Kidney (tissue), 14 donors: ENCODE measurements around the gene WDR38. TPM values are rescaled to one million over a fixed set of nuclear protein-coding genes. Genes with fewer than 3 reads are reported as not detected.

ENCODE experiments used
- DNase-seq, 5 donors: peaks; one replicate each; pipeline ENCODE4 v3.0.0-alpha.2; 2013 to 2020
- FAIRE-seq: peaks from 2 replicates; lab custom pipeline; 2012; peaks lifted over from hg19 to GRCh38; lab: Jason Lieb, UNC
- H3K27ac ChIP-seq, 2 donors: one replicate each; pipeline ENCODE4 v1.7.0; 2013; ENCODE audit warnings: low read depth in 2 of 2, low read length in 2 of 2, inconsistent platforms in 1 of 2
- H3K27me3 ChIP-seq: one replicate; pipeline ENCODE4 v1.7.1; 2013; ENCODE audit warnings: low read length, inconsistent platforms; ENCODE audit not compliant: control insufficient read depth, insufficient read depth
- H3K36me3 ChIP-seq, 3 donors: one replicate each; pipeline versions ENCODE4 v1.7.0 to v1.7.1; 2013; ENCODE audit warnings: low read length in 3 of 3, control low read depth in 1 of 3, inconsistent platforms in 1 of 3; ENCODE audit not compliant: insufficient read depth in 3 of 3, control insufficient read depth in 2 of 3
- H3K4me1 ChIP-seq, 3 donors: one replicate each; pipeline versions ENCODE4 v1.7.0 to v1.7.1; 2013; ENCODE audit warnings: low read length in 3 of 3, inconsistent platforms in 1 of 3, low read depth in 1 of 3; ENCODE audit not compliant: control insufficient read depth in 2 of 3, insufficient read depth in 2 of 3
- H3K4me3 ChIP-seq, 3 donors: one replicate each; pipeline versions ENCODE4 v1.7.0 to v1.8.1; 2013; ENCODE audit warnings: low read length in 3 of 3, control low read depth in 1 of 3, inconsistent platforms in 1 of 3
- H3K9ac ChIP-seq, 3 donors: one replicate each; pipeline versions ENCODE4 v1.7.0 to v1.7.1; 2013; ENCODE audit warnings: low read length in 3 of 3, control low read depth in 1 of 3, inconsistent platforms in 1 of 3
- H3K9me3 ChIP-seq, 3 donors: one replicate each; pipeline versions ENCODE4 v1.7.0 to v1.7.1; 2013; ENCODE audit warnings: low read length in 3 of 3, control low read depth in 1 of 3, inconsistent platforms in 1 of 3; ENCODE audit not compliant: control insufficient read depth in 2 of 3, insufficient read depth in 1 of 3
- CTCF ChIP-seq: IDR thresholded peaks from 3 replicates; pipeline ENCODE4 v1.5.1; 2012; ENCODE audit warnings: mild to moderate bottlenecking, moderate library complexity, borderline replicate concordance; ENCODE audit not compliant: insufficient read depth; ENCODE audit errors: extremely low read depth
- intact Hi-C: fragments of 100-400 bp; cut with DNase I; formaldehyde crosslinking; loops from one replicate; pipeline ENCODE4 v1.11.1; 2022
- polyA plus RNA-seq: library from polyadenylated mRNA; stranded (reverse); fragments of 350-450 nt; fragmentation: Illumina TruSeq; extraction: RNeasy Lipid Tissue Mini Kit (QIAGEN cat#74804); gene quantifications from one replicate; pipeline ENCODE4 v1.2.3, GENCODE V29; 2014; ENCODE audit warnings: low read depth, low replicate concordance; ENCODE audit not compliant: insufficient read depth
- total RNA-seq: library from RNA; stranded (reverse); fragmentation: NEBNext Ultra II Directional; extraction: Animal tissue kit (Norgen Biotek cat#: 25700); gene quantifications from one replicate; pipeline ENCODE4 v1.2.1, GENCODE V29; 2021
- donor health status: control.
- donor health status: control.
- donor health status: control.
- donor health status: control.
- donor health status: control.
- donor health status: DM: yes; HTN: yes; CAD: no.
- donor health status: Normal renal cell carcinoma (clear cell type).

The WDR38 gene
- total and polyA plus RNA-seq, 2 donors from 2014 or later = 0.31 TPM; not detected in 1

DNA sequence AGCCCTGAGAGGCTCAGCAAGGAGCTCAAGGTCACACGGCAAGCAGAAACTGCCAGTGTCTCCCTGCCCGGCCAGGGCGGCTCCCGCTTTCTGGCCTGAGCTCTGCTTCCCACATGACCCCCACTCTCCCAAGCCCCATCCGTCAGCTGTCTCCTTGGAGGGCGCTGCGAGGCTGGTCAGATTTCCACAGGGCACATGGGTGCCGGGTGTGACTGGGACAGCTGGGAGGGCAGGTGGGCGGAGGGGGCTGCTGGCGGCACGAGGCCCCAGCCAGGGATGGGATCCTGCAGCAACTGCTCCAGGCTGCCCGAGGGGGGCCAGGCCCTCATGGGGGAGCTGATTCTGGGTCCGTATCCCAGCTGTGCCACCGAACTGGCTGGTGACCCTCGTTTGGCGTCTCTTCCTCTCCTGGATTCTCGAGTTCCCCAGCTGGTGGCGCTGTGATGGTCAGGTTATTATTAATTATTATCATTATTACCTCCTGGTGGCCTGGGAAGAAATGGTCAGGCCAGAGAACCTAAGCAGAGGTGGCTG is 12.9 kb upstream of the WDR38 start:
- H3K27ac ChIP-seq = no peak overlapping the region
- intact Hi-C loops = no loop called here

DNA sequence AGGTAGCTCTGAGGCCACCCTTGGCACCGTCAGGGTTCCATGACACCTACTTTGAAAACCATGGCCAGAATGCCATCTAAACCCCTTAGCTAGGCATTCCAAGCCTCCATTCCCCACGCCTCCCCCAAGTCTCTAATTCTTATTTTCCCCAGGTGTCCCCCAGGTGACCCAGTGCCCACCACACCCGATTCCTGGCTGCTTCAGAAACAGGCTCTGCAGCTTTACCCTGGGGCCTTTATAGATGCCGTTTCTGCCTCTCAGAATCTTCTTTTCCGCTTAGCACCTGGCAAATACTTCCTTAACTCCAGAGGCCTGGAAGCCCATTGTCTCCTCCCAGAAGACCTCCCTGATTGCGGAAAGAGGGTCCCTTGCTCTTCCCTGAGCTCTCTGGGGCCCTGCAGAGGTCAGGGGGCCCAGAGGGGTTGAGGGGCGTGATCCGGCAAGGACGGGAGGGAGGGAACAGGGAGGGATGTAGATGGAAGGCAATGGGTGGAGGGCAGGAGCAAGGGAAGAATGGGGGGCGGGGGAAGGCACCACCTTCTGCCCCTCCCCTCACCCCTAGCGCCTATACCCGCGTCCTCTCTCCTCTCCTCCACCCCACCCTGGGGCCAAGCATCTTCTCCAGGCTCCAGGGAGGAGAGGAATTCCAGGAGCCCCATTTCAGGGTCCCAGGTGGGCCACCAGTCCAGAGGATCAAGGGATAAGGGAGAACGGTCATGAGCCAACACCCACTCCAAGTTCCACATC is 12.0 kb upstream of the WDR38 start:
- H3K9ac ChIP-seq = no peak overlapping the region
- no peaks in the 10 kb centered on the region for H3K9me3 ChIP-seq
- H3K36me3 ChIP-seq = no peaks in the 10 kb centered on the region
- intact Hi-C loops = no loop called here
- no peaks in the 10 kb centered on the region for H3K4me1 ChIP-seq
- no peak overlapping the region for H3K4me3 ChIP-seq
- no peak overlapping the region for H3K27ac ChIP-seq
- DNase-seq (no peak), FAIRE-seq (no peak)
- no peaks in the 10 kb centered on the region for H3K27me3 ChIP-seq
- no peak for TF ChIP-seq CTCF

More for the DNA sequence above, 12.9 kb upstream of the WDR38 start:
- Histone ChIP-seq H3K9me3 (no peaks in the 10 kb centered on the region), H3K4me1 (peaks cover 0 to 4% (median 2%) of the 10 kb centered on the region in 3 donors), H3K9ac (no peak overlapping the region), H3K4me3 (no peak overlapping the region), H3K36me3 (no peaks in the 10 kb centered on the region), H3K27me3 (no peaks in the 10 kb centered on the region)
- DNase-seq (peak in 1 of 5 donors; percentile 63), FAIRE-seq (no peak)
- TF ChIP-seq CTCF = no peak

DNA sequence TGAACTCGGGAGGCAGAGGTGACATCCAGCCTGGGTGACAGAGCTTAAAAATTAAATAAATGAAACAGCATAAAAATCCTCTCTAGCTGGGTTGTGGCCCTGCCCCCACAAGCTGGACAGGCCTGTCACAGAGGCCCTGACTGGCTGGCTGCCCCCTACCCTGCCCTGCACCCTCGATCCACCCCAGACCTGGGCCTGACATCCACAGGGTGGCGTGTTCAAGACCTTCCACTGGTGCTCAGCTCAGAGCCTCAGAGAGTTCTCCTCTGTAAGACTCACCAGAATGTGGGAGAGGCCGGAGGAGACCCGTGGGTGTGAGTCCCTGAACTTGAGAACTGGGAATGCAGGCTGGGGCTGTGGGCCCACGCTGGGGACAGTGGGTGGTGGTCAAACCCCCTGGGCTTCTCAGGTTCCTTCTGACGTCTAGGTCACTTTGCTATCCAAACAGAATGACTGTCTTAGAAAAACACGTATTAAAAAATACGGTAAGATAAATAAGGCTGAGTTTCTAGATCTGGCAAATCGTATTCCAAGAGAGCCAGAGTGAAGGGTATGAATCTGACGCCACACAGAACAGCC is 9.7 kb upstream of the WDR38 start:
- H3K27me3 ChIP-seq = no peaks in the 10 kb centered on the region
- no peaks in the 10 kb centered on the region for H3K9me3 ChIP-seq
- no peaks in the 10 kb centered on the region for H3K36me3 ChIP-seq
- intact Hi-C loops = no loop called here
- no peaks in the 10 kb centered on the region for H3K4me1 ChIP-seq
- no peak overlapping the region for H3K27ac ChIP-seq
- TF ChIP-seq CTCF = no peak
- peak; percentile 40 to 60 (median 52) for DNase-seq
- no peak overlapping the region for H3K4me3 ChIP-seq
- FAIRE-seq = no peak
- H3K9ac ChIP-seq = no peak overlapping the region
